T-cell (primary cell): ENCODE results near the gene GRID1. TPM values are rescaled to one million over a fixed set of nuclear protein-coding genes. Genes with fewer than 3 reads are reported as not detected.

ENCODE experiments used
- ATAC-seq, 4 experiments: fragments of 200-7000 bp in 3 of 4; fragments of 150-1000 bp in 1 of 4; cut with Tn5 transposase; replicated peaks in 1 of 4; 1 replicate in 3 of 4; 2 replicates in 1 of 4; pipeline ENCODE4 v1.10.0; 2021; ENCODE audit warnings: moderate library complexity in 3 of 4, mild to moderate bottlenecking in 2 of 4, moderate number of reproducible peaks in 1 of 4
- CTCF ChIA-PET, 2 donors: fragments of 300-600 bp; sonication (Branson Sonifier 250); formaldehyde crosslinking; loops; one replicate each; lab custom pipeline; 2022; ENCODE audit warnings: antibody characterized with exemption in 2 of 2; lab: Charles Lee
- POLR2A ChIA-PET, 2 donors: fragments of 300-600 bp; sonication (Branson Sonifier 250); formaldehyde crosslinking; loops; one replicate each; lab custom pipeline; 2022; ENCODE audit warnings: antibody characterized with exemption in 2 of 2; lab: Charles Lee
- DNase-seq, 35 experiments: peaks; one replicate each; pipeline versions ENCODE4 v3.0.0 to v3.0.0-alpha.2; 2013 to 2023
- H3K27ac ChIP-seq: one replicate; pipeline ENCODE4 v1.5.1; 2013; ENCODE audit warnings: low read length
- H3K27me3 ChIP-seq, 2 experiments: replicated peaks in 1 of 2; 1 replicate in 1 of 2; 2 replicates in 1 of 2; pipeline versions ENCODE4 v1.6.1 to v1.7.0; 2013; ENCODE audit warnings: low read length in 1 of 2, mixed read lengths in 1 of 2; ENCODE audit not compliant: control insufficient read depth in 2 of 2, insufficient read depth in 2 of 2; ENCODE audit errors: extremely low read depth in 1 of 2
- H3K36me3 ChIP-seq, 2 donors: 1 replicate in 1 of 2; 2 replicates in 1 of 2; pipeline versions ENCODE4 v1.6.1 to v1.7.0; 2013; ENCODE audit warnings: low read length in 1 of 2; ENCODE audit not compliant: control insufficient read depth in 2 of 2, insufficient read depth in 1 of 2; ENCODE audit errors: extremely low read depth in 1 of 2
- H3K4me1 ChIP-seq, 2 experiments: 1 replicate in 1 of 2; 2 replicates in 1 of 2; pipeline versions ENCODE4 v1.6.1 to v1.7.0; 2013; ENCODE audit warnings: low read length in 2 of 2, mixed read lengths in 1 of 2; ENCODE audit not compliant: insufficient read depth in 2 of 2, control insufficient read depth in 1 of 2; ENCODE audit errors: extremely low read depth in 1 of 2
- H3K4me3 ChIP-seq, 2 donors: 1 replicate in 1 of 2; 2 replicates in 1 of 2; pipeline versions ENCODE4 v1.5.1 to v1.7.0; 2013; ENCODE audit warnings: mild to moderate bottlenecking in 2 of 2, low read length in 1 of 2, moderate library complexity in 1 of 2; ENCODE audit not compliant: control insufficient read depth in 1 of 2; ENCODE audit errors: extremely low read depth in 1 of 2
- H3K9me3 ChIP-seq: 2 replicates; pipeline ENCODE4 v1.7.0; 2013
- H3K27ac Mint-ChIP-seq, 2 donors: one replicate each; pipeline ENCODE4 v1.8.0; 2020 to 2021; ENCODE audit warnings: mild to moderate bottlenecking in 2 of 2, mixed read lengths in 2 of 2
- H3K27me3 Mint-ChIP-seq, 2 donors: one replicate each; pipeline ENCODE4 v1.8.0; 2021 to 2022; ENCODE audit warnings: mixed read lengths in 2 of 2
- H3K36me3 Mint-ChIP-seq: one replicate; pipeline ENCODE4 v1.8.0; 2021; ENCODE audit warnings: mixed read lengths
- H3K4me1 Mint-ChIP-seq, 3 donors: one replicate each; pipeline ENCODE4 v1.8.0; 2020 to 2022; ENCODE audit warnings: mixed read lengths in 3 of 3, mild to moderate bottlenecking in 1 of 3
- H3K4me3 Mint-ChIP-seq, 3 donors: one replicate each; pipeline ENCODE4 v1.8.0; 2020 to 2022; ENCODE audit warnings: mild to moderate bottlenecking in 3 of 3, mixed read lengths in 3 of 3, moderate library complexity in 3 of 3
- H3K9me3 Mint-ChIP-seq, 3 donors: one replicate each; pipeline ENCODE4 v1.8.0; 2020 to 2022; ENCODE audit warnings: mixed read lengths in 3 of 3
- WGBS: methylation state at CpG from one replicate; pipeline ENCODE4 v1.1.5; 2013; ENCODE audit warnings: missing lambda C conversion rate; ENCODE audit not compliant: insufficient coverage; 5-methylcytosine and 5-hydroxymethylcytosine counted together
- total RNA-seq, 35 experiments: library from RNA in 6 of 35; stranded (reverse) in 6 of 35; fragments of 120-200 nt in 1 of 35; gene quantifications; one replicate each; pipeline versions ENCODE4 v1.2.1 to v1.2.4 and lab custom pipeline; 2013 to 2026

The GRID1 gene
- total RNA-seq, 5 donors from 2014 or later (not counting 1 experiment from before 2014, with no cell fraction given) = 0.68 TPM; not detected in 4

DNA sequence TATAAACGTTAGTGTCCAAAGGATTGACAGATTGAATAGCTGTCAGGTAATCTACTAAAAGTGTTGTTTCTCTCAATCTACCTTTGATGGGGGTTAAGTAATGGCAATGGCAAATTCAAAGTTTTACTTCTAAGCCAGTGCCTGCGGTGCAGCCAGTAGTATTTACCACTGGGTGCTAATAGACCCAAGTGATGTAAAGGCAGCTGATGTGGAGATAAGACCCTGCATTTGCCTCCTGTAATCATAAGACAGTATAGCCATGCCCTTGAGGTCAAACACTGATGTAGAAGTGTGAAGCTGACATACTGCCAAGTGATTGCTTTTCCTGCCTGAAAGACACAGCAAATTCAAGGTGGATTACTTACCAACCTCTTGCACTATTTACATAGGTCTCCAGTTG, 572.0 kb downstream of the GRID1 start:
- DNase-seq (no peak), ATAC-seq (no peak)
- H3K27ac Mint-ChIP-seq = no peak overlapping the region
- peaks cover 9 to 17% of the 10 kb centered on the region in 2 donors for H3K27me3 Mint-ChIP-seq
- H3K4me3 ChIP-seq = no peak overlapping the region
- no peaks in the 10 kb centered on the region for H3K4me1 ChIP-seq
- no CpG with 5 or more reads among the region's 2 CpGs for WGBS
- peaks cover 0 to 6% of the 10 kb centered on the region in 2 experiments for H3K27me3 ChIP-seq
- no peak overlapping the region for H3K4me3 Mint-ChIP-seq
- ChIA-PET POLR2A (no interaction called here), CTCF (no interaction called here)
- no peaks in the 10 kb centered on the region for H3K36me3 ChIP-seq
- peaks cover 3 to 11% (median 4%) of the 10 kb centered on the region in 3 donors for H3K4me1 Mint-ChIP-seq
- peaks cover 0 to 5% (median 0%) of the 10 kb centered on the region in 3 donors for H3K9me3 Mint-ChIP-seq
- no peaks in the 10 kb centered on the region for H3K9me3 ChIP-seq
- no peaks in the 10 kb centered on the region for H3K36me3 Mint-ChIP-seq
- H3K27ac ChIP-seq = no peak overlapping the region

GRCh38 chr10:85792533-85792858, 574.1 kb downstream of the GRID1 start:
- Mint-ChIP-seq H3K27me3 (peaks cover 3 to 8% of the 10 kb centered on the region in 2 donors), H3K36me3 (no peaks in the 10 kb centered on the region), H3K27ac (no peak overlapping the region), H3K4me3 (no peak overlapping the region), H3K9me3 (no peaks in the 10 kb centered on the region), H3K4me1 (peaks cover 3 to 11% (median 4%) of the 10 kb centered on the region in 3 donors)
- no peak overlapping the region for H3K4me3 ChIP-seq
- H3K36me3 ChIP-seq = no peaks in the 10 kb centered on the region
- POLR2A ChIA-PET = no interaction called here
- CTCF ChIA-PET = no interaction called here
- H3K9me3 ChIP-seq = no peaks in the 10 kb centered on the region
- peaks cover 0 to 8% of the 10 kb centered on the region in 2 experiments for H3K27me3 ChIP-seq
- WGBS = 87% methylated on average over 2 of the region's 3 CpGs
- no peaks in the 10 kb centered on the region for H3K4me1 ChIP-seq
- ATAC-seq = no peak
- DNase-seq = no peak
- H3K27ac ChIP-seq = no peak overlapping the region

GRCh38 chr10:85791818-85792532, 574.6 kb downstream of the GRID1 start:
- peaks cover 3 to 8% of the 10 kb centered on the region in 2 donors for H3K27me3 Mint-ChIP-seq
- peaks cover 3 to 11% (median 4%) of the 10 kb centered on the region in 3 donors for H3K4me1 Mint-ChIP-seq
- H3K4me3 Mint-ChIP-seq = no peak overlapping the region
- H3K36me3 Mint-ChIP-seq = no peaks in the 10 kb centered on the region
- ChIA-PET CTCF (no interaction called here), POLR2A (no interaction called here)
- ATAC-seq (no peak), DNase-seq (no peak)
- no peaks in the 10 kb centered on the region for H3K9me3 ChIP-seq
- no peaks in the 10 kb centered on the region for H3K36me3 ChIP-seq
- no peaks in the 10 kb centered on the region for H3K4me1 ChIP-seq
- no peak overlapping the region for H3K27ac Mint-ChIP-seq
- H3K27me3 ChIP-seq = peaks cover 0 to 8% of the 10 kb centered on the region in 2 experiments
- no peaks in the 10 kb centered on the region for H3K9me3 Mint-ChIP-seq
- 83% methylated on average over 4 of the region's 5 CpGs for WGBS
- H3K4me3 ChIP-seq = no peak overlapping the region
- no peak overlapping the region for H3K27ac ChIP-seq

DNA sequence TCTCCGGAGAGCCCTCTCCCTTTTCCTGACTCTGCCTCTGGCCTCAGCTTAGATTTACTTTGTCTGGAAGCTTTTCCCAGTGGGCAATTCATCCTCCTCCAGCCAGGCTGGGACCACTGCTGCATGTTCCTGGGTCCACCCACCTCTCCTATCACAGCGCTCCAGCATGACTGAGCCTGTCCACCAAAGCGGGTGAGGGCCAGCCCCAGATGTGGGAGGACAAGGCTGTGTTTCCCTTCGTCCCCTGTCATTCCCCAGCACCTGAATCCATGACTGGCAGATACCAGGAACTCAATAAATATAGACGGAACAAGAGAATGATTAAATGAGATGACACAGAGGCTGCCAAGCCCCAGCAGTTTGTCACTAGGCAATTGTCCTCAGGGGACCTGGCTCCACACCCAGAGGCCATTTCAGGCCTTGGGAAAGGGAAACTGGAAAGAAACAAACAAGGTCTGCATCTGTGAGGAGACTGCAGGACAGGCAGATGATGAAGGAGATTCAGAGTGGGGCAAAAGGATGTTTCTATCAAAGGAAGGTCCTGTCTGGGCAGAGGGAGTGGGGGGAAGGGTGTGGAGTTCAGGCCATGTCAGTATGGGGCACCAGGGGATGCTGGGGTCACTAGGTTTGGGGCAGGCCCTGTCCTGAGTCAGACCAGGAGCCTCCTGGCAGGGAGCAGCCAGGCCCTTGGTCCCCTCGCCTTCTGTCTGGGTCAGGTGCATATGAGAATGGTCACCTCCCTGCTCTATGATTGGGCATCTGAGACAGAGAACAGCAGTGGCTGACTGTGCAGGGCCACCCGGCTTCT, 576.4 kb downstream of the GRID1 start:
- peaks cover 0 to 4% (median 0%) of the 10 kb centered on the region in 3 donors for H3K4me1 Mint-ChIP-seq

GRCh38 chr10:85789125-85789524, 577.5 kb downstream of the GRID1 start:
- Histone ChIP-seq H3K4me1 (no peaks in the 10 kb centered on the region), H3K4me3 (no peak overlapping the region), H3K27ac (no peak overlapping the region), H3K36me3 (no peaks in the 10 kb centered on the region), H3K27me3 (peaks cover 0 to 12% of the 10 kb centered on the region in 2 experiments), H3K9me3 (no peaks in the 10 kb centered on the region)
- no peaks in the 10 kb centered on the region for H3K9me3 Mint-ChIP-seq
- peaks cover 3 to 8% of the 10 kb centered on the region in 2 donors for H3K27me3 Mint-ChIP-seq
- H3K36me3 Mint-ChIP-seq = no peaks in the 10 kb centered on the region
- ChIA-PET POLR2A (no interaction called here), CTCF (no interaction called here)
- DNase-seq (no peak), ATAC-seq (no peak)
- H3K4me1 Mint-ChIP-seq = peaks cover 0 to 4% (median 0%) of the 10 kb centered on the region in 3 donors
- 98% methylated on average over 3 of the region's 3 CpGs for WGBS
- no peak overlapping the region for H3K4me3 Mint-ChIP-seq
- H3K27ac Mint-ChIP-seq = no peak overlapping the region

More for the DNA sequence above, 576.4 kb downstream of the GRID1 start:
- Histone ChIP-seq H3K36me3 (no peaks in the 10 kb centered on the region), H3K4me1 (no peaks in the 10 kb centered on the region), H3K27ac (no peak overlapping the region), H3K9me3 (no peaks in the 10 kb centered on the region), H3K27me3 (peaks cover 0 to 12% of the 10 kb centered on the region in 2 experiments), H3K4me3 (no peak overlapping the region)
- Mint-ChIP-seq H3K9me3 (no peaks in the 10 kb centered on the region), H3K27me3 (peaks cover 3 to 8% of the 10 kb centered on the region in 2 donors), H3K27ac (no peak overlapping the region), H3K4me3 (no peak overlapping the region), H3K36me3 (no peaks in the 10 kb centered on the region)
- 100% methylated on average over 3 of the region's 7 CpGs for WGBS
- DNase-seq (no peak), ATAC-seq (no peak)
- ChIA-PET POLR2A (no interaction called here), CTCF (no interaction called here)

DNA sequence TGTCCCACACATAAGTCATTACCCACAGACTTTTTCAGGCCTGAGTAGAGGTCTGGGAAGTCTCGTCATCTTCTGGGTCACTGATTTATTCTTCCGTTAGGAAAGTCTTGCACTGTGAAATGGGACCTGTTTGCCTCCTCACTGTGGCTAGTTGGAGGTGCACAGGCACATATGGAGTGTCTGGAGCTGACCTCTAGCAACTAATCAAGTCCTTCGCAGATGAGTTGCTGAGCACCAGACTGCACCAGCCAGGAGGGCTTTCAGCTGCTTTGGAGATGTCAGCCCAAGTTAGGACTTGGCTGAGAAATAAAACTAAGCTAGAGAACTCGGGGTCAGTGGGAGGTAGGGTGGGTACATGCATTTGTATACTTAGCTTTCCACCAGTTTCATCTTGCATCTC, 578.0 kb downstream of the GRID1 start:
- H3K4me3 ChIP-seq = no peak overlapping the region
- DNase-seq = no peak
- Mint-ChIP-seq H3K27ac (no peak overlapping the region), H3K36me3 (no peaks in the 10 kb centered on the region), H3K4me1 (peaks cover 0 to 4% (median 0%) of the 10 kb centered on the region in 3 donors), H3K9me3 (no peaks in the 10 kb centered on the region), H3K4me3 (no peak overlapping the region), H3K27me3 (peaks cover 3 to 8% of the 10 kb centered on the region in 2 donors)
- ChIA-PET POLR2A (no interaction called here), CTCF (no interaction called here)
- H3K4me1 ChIP-seq = no peaks in the 10 kb centered on the region
- H3K36me3 ChIP-seq = no peaks in the 10 kb centered on the region
- H3K9me3 ChIP-seq = no peaks in the 10 kb centered on the region
- no peak overlapping the region for H3K27ac ChIP-seq
- H3K27me3 ChIP-seq = peaks cover 0 to 12% of the 10 kb centered on the region in 2 experiments
- WGBS = 75% methylated on average over 2 of the region's 4 CpGs
- no peak for ATAC-seq
